H9 (cell line): ENCODE results near the gene NPHP4. TPM values are rescaled to one million over a fixed set of nuclear protein-coding genes. Genes with fewer than 3 reads are reported as not detected.
A peak's percentile ranks its signal among the peaks of the same experiment; 100 is the strongest.

Experiments used
- DNase-seq: peaks from one replicate; pipeline ENCODE4 v3.0.0-alpha.2; 2017
- H2AFZ ChIP-seq: one replicate; pipeline ENCODE4 v1.6.1; 2013; ENCODE audit warnings: mild to moderate bottlenecking, low read length, control low read depth, moderate library complexity
- H2AK5ac ChIP-seq: 2 replicates; pipeline ENCODE4 v1.6.1; 2013; ENCODE audit warnings: low read length, control low read depth, mixed read lengths; ENCODE audit not compliant: insufficient read length
- H2BK120ac ChIP-seq: one replicate; pipeline ENCODE4 v1.6.1; 2013; ENCODE audit warnings: low read depth, mild to moderate bottlenecking, low read length, control low read depth, inconsistent platforms; ENCODE audit not compliant: poor library complexity, severe bottlenecking
- H2BK12ac ChIP-seq: 2 replicates; pipeline ENCODE4 v1.6.1; 2013; ENCODE audit warnings: low read length, control low read depth, mixed read lengths, low read depth; ENCODE audit not compliant: insufficient read length
- H2BK15ac ChIP-seq: 2 replicates; pipeline ENCODE4 v1.6.1; 2013; ENCODE audit warnings: low read depth, low read length, control low read depth
- H2BK20ac ChIP-seq: one replicate; pipeline ENCODE4 v1.6.1; 2013; ENCODE audit warnings: low read depth, mild to moderate bottlenecking, low read length, control low read depth, inconsistent platforms; ENCODE audit not compliant: poor library complexity, severe bottlenecking
- H2BK5ac ChIP-seq: 2 replicates; pipeline ENCODE4 v1.6.1; 2013; ENCODE audit warnings: low read length, control low read depth, mixed read lengths; ENCODE audit not compliant: insufficient read length
- H3K14ac ChIP-seq: 2 replicates; pipeline ENCODE4 v1.6.1; 2013; ENCODE audit warnings: low read length, control low read depth; ENCODE audit not compliant: insufficient read depth
- H3K18ac ChIP-seq: 2 replicates; pipeline ENCODE4 v1.6.1; 2013; ENCODE audit warnings: low read depth, mild to moderate bottlenecking, mixed read lengths, low read length, control low read depth; ENCODE audit not compliant: insufficient read length
- H3K23ac ChIP-seq: 2 replicates; pipeline ENCODE4 v1.6.1; 2013; ENCODE audit warnings: low read length, control low read depth, mixed read lengths, low read depth; ENCODE audit not compliant: insufficient read length
- H3K23me2 ChIP-seq: 2 replicates; pipeline ENCODE4 v1.6.1; 2013; ENCODE audit warnings: low read depth, mild to moderate bottlenecking, mixed read lengths, low read length, control low read depth; ENCODE audit not compliant: insufficient read length, poor library complexity, severe bottlenecking
- H3K27ac ChIP-seq: 2 replicates; pipeline ENCODE4 v1.5.1; 2013; ENCODE audit warnings: low read length, control low read depth, mixed read lengths, low read depth; ENCODE audit not compliant: insufficient read length
- H3K27me3 ChIP-seq: 2 replicates; pipeline ENCODE4 v1.6.1; 2013; ENCODE audit warnings: low read length, control low read depth, inconsistent platforms; ENCODE audit not compliant: insufficient read depth
- H3K4ac ChIP-seq: 2 replicates; pipeline ENCODE4 v1.6.1; 2013; ENCODE audit warnings: low read depth, mild to moderate bottlenecking, control low read depth, inconsistent platforms, low read length, moderate library complexity
- H3K4me1 ChIP-seq: 2 replicates; pipeline ENCODE4 v1.6.1; 2013; ENCODE audit warnings: low read length, control low read depth, inconsistent platforms; ENCODE audit not compliant: insufficient read depth
- H3K4me2 ChIP-seq: 2 replicates; pipeline ENCODE4 v1.6.1; 2013; ENCODE audit warnings: low read length, control low read depth, mixed read lengths; ENCODE audit not compliant: insufficient read length, insufficient read depth
- H3K56ac ChIP-seq: 2 replicates; pipeline ENCODE4 v1.6.1; 2013; ENCODE audit warnings: low read depth, mild to moderate bottlenecking, mixed read lengths, low read length, control low read depth; ENCODE audit not compliant: insufficient read length
- H3K79me1 ChIP-seq: 2 replicates; pipeline ENCODE4 v1.6.1; 2013; ENCODE audit warnings: low read depth, mild to moderate bottlenecking, moderate library complexity, low read length, control low read depth, inconsistent platforms; ENCODE audit not compliant: insufficient read depth, poor library complexity, severe bottlenecking
- H3K79me2 ChIP-seq: 2 replicates; pipeline ENCODE4 v1.6.1; 2013; ENCODE audit warnings: low read length, control low read depth, inconsistent platforms; ENCODE audit not compliant: insufficient read depth
- H3K9ac ChIP-seq: 2 replicates; pipeline ENCODE4 v1.6.1; 2013; ENCODE audit warnings: low read length, control low read depth, mixed read lengths; ENCODE audit not compliant: insufficient read length; ENCODE audit errors: extremely low read depth
- H3K9me3 ChIP-seq: one replicate; pipeline ENCODE4 v1.6.1; 2013; ENCODE audit warnings: low read depth, low read length, inconsistent platforms; ENCODE audit not compliant: control insufficient read depth
- H3T11ph ChIP-seq: one replicate; pipeline ENCODE4 v1.6.1; 2013; ENCODE audit warnings: mild to moderate bottlenecking, low read length, control low read depth, inconsistent platforms
- H4K20me1 ChIP-seq: one replicate; pipeline ENCODE4 v1.6.1; 2013; ENCODE audit not compliant: control insufficient read depth, insufficient read length, insufficient read depth
- H4K5ac ChIP-seq: 2 replicates; pipeline ENCODE4 v1.6.1; 2013; ENCODE audit warnings: low read depth, mild to moderate bottlenecking, mixed read lengths, low read length, control low read depth; ENCODE audit not compliant: insufficient read length
- H4K8ac ChIP-seq: replicated peaks from 2 replicates; pipeline ENCODE4 v1.6.1; 2013; ENCODE audit warnings: low read length, control low read depth, mixed read lengths, low read depth; ENCODE audit not compliant: insufficient read length
- H4K91ac ChIP-seq: 2 replicates; pipeline ENCODE4 v1.6.1; 2013; ENCODE audit warnings: low read depth, mild to moderate bottlenecking, moderate library complexity, mixed read lengths, low read length, control low read depth; ENCODE audit not compliant: insufficient read length
- H3K27ac Mint-ChIP-seq, 3 experiments: 2 replicates in 2 of 3; 3 replicates in 1 of 3; pipeline ENCODE4 v1.8.0; 2020 to 2021; ENCODE audit warnings: mixed read lengths in 3 of 3, mild to moderate bottlenecking in 1 of 3, moderate library complexity in 1 of 3
- H3K27me3 Mint-ChIP-seq: 2 replicates; pipeline ENCODE4 v1.8.0; 2021; ENCODE audit warnings: low read depth, mild to moderate bottlenecking, moderate library complexity, mixed read lengths
- H3K36me3 Mint-ChIP-seq, 3 experiments: 2 replicates in 2 of 3; 3 replicates in 1 of 3; pipeline ENCODE4 v1.8.0; 2020 to 2021; ENCODE audit warnings: low read depth in 3 of 3, mixed read lengths in 3 of 3; ENCODE audit not compliant: insufficient read depth in 1 of 3
- H3K4me1 Mint-ChIP-seq, 2 experiments: 2 replicates each; pipeline ENCODE4 v1.8.0; 2020; ENCODE audit warnings: mixed read lengths in 2 of 2
- H3K4me3 Mint-ChIP-seq, 2 experiments: 2 replicates in 1 of 2; 3 replicates in 1 of 2; pipeline ENCODE4 v1.8.0; 2020 to 2021; ENCODE audit warnings: mild to moderate bottlenecking in 2 of 2, mixed read lengths in 2 of 2, moderate library complexity in 1 of 2
- H3K9me3 Mint-ChIP-seq, 2 experiments: 2 replicates in 1 of 2; 3 replicates in 1 of 2; pipeline ENCODE4 v1.8.0; 2020; ENCODE audit warnings: mild to moderate bottlenecking in 2 of 2, mixed read lengths in 2 of 2, moderate library complexity in 1 of 2
- CTCF ChIP-seq: fragments of 200-600 bp; sonication (generic); conservative IDR thresholded peaks from 3 replicates; pipeline ENCODE4 v1.8.0; 2021; ENCODE audit warnings: antibody characterized with exemption, mild to moderate bottlenecking
- WGBS: extraction: QIAGEN DNeasy Blood & Tissue Kit; methylation state at CpG from one replicate; pipeline ENCODE4 v1.1.7; 2013; ENCODE audit warnings: missing lambda C conversion rate, low lambda C conversion rate, mixed read lengths; ENCODE audit not compliant: insufficient read length; ENCODE audit errors: extremely low coverage; 5-methylcytosine and 5-hydroxymethylcytosine counted together
- total RNA-seq: library from RNA; stranded (reverse); gene quantifications from 2 replicates; pipeline ENCODE4 v1.2.1, GENCODE V29; 2021

Gene NPHP4
- total RNA-seq, 1 experiment from 2014 or later, result 17.6 TPM

- Histone ChIP-seq H3K4me2 (no peak overlapping the region), H3K4ac (no peak overlapping the region), H2AFZ (no peak overlapping the region), H2BK20ac (no peak overlapping the region), H3K9me3 (no peaks in the 10 kb centered on the region), H3K27ac (no peak overlapping the region), H3K27me3 (no peaks in the 10 kb centered on the region), H3T11ph (no peak overlapping the region), H3K79me1 (no peaks in the 10 kb centered on the region), H3K14ac (no peak overlapping the region), H3K18ac (no peak overlapping the region), H2BK5ac (no peak overlapping the region), H2BK12ac (no peak overlapping the region), H4K8ac (no peak overlapping the region), H3K23me2 (no peaks in the 10 kb centered on the region), H2BK120ac (no peak overlapping the region), H3K4me1 (no peaks in the 10 kb centered on the region; the same call in 1 of the 2 replicates), H3K23ac (no peak overlapping the region), H4K91ac (no peak overlapping the region), H3K79me2 (no peaks in the 10 kb centered on the region), H3K56ac (no peak overlapping the region), H4K20me1 (no peaks in the 10 kb centered on the region), H3K9ac (no peak overlapping the region), H2BK15ac (no peak overlapping the region), H4K5ac (no peak overlapping the region), H2AK5ac (no peak overlapping the region)
- DNase-seq, result peak; percentile 17
- TF ChIP-seq CTCF, result no peak
- Mint-ChIP-seq H3K4me3 (no peak overlapping the region; a peak in 1 of 5 replicates), H3K36me3 (peaks cover 10 to 23% (median 22%) of the 10 kb centered on the region in 3 experiments), H3K9me3 (peaks cover 8 to 11% of the 10 kb centered on the region in 2 experiments), H3K27ac (peak overlapping the region in 1 of 3 experiments; percentile 1; a peak in 2 of 7 replicates), H3K4me1 (peaks cover 14 to 18% of the 10 kb centered on the region in 2 experiments), H3K27me3 (peaks cover 3% of the 10 kb centered on the region)
- no CpG with 5 or more reads among the region's 25 CpGs for WGBS
Measured at GRCh38 chr1:5976726-5977493, 15.3 kb downstream of the NPHP4 start.
